Neural cell (in vitro differentiated cells): Measurements from ENCODE around the gene EIF2AK2. TPM values are rescaled to one million over a fixed set of nuclear protein-coding genes. Genes with fewer than 3 reads are reported as not detected.

Source experiments
- H2AFZ ChIP-seq: fragments of 200-600, 300-800 bp; sonication (generic), shearing (Covaris generic); 2 replicates; pipeline ENCODE4 v1.6.0; 2014; ENCODE audit warnings: low read depth, mild to moderate bottlenecking, antibody characterized with exemption, low read length, moderate library complexity
- H3F3A ChIP-seq: fragments of 200-600 bp; shearing (Covaris generic); 2 replicates; pipeline ENCODE4 v1.6.1; 2016; ENCODE audit warnings: mild to moderate bottlenecking, moderate library complexity, mixed read lengths, antibody characterized with exemption, low read length; ENCODE audit not compliant: insufficient read depth, poor library complexity, severe bottlenecking
- H3K27ac ChIP-seq: fragments of 200-600, 300-800 bp; sonication (generic), shearing (Covaris generic); 2 replicates; pipeline ENCODE4 v1.5.1; 2014; ENCODE audit warnings: mild to moderate bottlenecking, low read length, moderate library complexity
- H3K27me3 ChIP-seq: fragments of 300-800, 200-600 bp; sonication (generic), shearing (Covaris generic); 2 replicates; pipeline ENCODE4 v1.6.0; 2014; ENCODE audit warnings: mild to moderate bottlenecking, low read depth, low read length, moderate library complexity; ENCODE audit not compliant: insufficient read depth
- H3K36me3 ChIP-seq: fragments of 300-800, 200-600 bp; sonication (generic), shearing (Covaris generic); 2 replicates; pipeline ENCODE4 v1.5.1; 2014; ENCODE audit warnings: mild to moderate bottlenecking, antibody characterized with exemption, low read length, moderate library complexity; ENCODE audit not compliant: insufficient read depth
- H3K4me2 ChIP-seq: fragments of 300-800, 200-600 bp; sonication (generic), shearing (Covaris generic); 2 replicates; pipeline ENCODE4 v1.6.0; 2014; ENCODE audit warnings: mild to moderate bottlenecking, low read length
- H3K4me3 ChIP-seq: fragments of 300-800, 200-600 bp; sonication (generic), shearing (Covaris generic); 2 replicates; pipeline ENCODE4 v1.5.1; 2014; ENCODE audit warnings: mild to moderate bottlenecking, low read length, moderate library complexity
- H3K79me2 ChIP-seq: fragments of 200-600 bp; shearing (Covaris generic); replicated peaks from 2 replicates; pipeline ENCODE4 v1.6.0; 2014; ENCODE audit warnings: mild to moderate bottlenecking, low read length, moderate library complexity; ENCODE audit not compliant: insufficient read depth
- H3K9ac ChIP-seq: fragments of 300-800, 200-600 bp; sonication (generic), shearing (Covaris generic); 2 replicates; pipeline ENCODE4 v1.6.1; 2016; ENCODE audit warnings: mild to moderate bottlenecking, low read length, mixed read lengths
- H3K9me2 ChIP-seq: fragments of 200-600 bp; shearing (Covaris generic); 2 replicates; pipeline ENCODE4 v1.6.1; 2016; ENCODE audit warnings: mild to moderate bottlenecking, low read length, mixed read lengths; ENCODE audit not compliant: insufficient read depth
- H3K9me3 ChIP-seq: fragments of 200-600, 300-800 bp; sonication (generic), shearing (Covaris generic); 2 replicates; pipeline ENCODE4 v1.6.1; 2016; ENCODE audit warnings: mild to moderate bottlenecking, mixed run types, low read length, moderate library complexity, mixed read lengths
- H4K20me1 ChIP-seq: fragments of 200-600 bp; shearing (Covaris generic); 2 replicates; pipeline ENCODE4 v1.6.1; 2016; ENCODE audit warnings: mild to moderate bottlenecking, mixed run types; ENCODE audit not compliant: insufficient read depth
- CTCF ChIP-seq: fragments of 450-650 bp; IDR thresholded peaks from 2 replicates; pipeline ENCODE4 v1.5.1; 2014; ENCODE audit warnings: antibody characterized with exemption, mild to moderate bottlenecking, moderate library complexity; ENCODE audit not compliant: poor library complexity, severe bottlenecking
- EP300 ChIP-seq: fragments of 450-650 bp; conservative IDR thresholded peaks from 2 replicates; pipeline ENCODE4 v1.6.1; 2014; ENCODE audit warnings: antibody characterized with exemption, mild to moderate bottlenecking, moderate library complexity; ENCODE audit not compliant: poor library complexity, severe bottlenecking
- EZH2 ChIP-seq: fragments of 200-600, 300-800 bp; shearing (Covaris generic), sonication (generic); IDR thresholded peaks from 2 replicates; pipeline ENCODE4 v1.6.1; 2014; ENCODE audit warnings: antibody characterized with exemption, low read length, borderline replicate concordance, mild to moderate bottlenecking; ENCODE audit not compliant: insufficient read depth, poor library complexity, severe bottlenecking
- MXI1 ChIP-seq: fragments of 450-650 bp; conservative IDR thresholded peaks from 2 replicates; pipeline ENCODE4 v1.6.1; 2014; ENCODE audit warnings: antibody characterized with exemption, mild to moderate bottlenecking; ENCODE audit not compliant: poor library complexity, severe bottlenecking
- POLR2AphosphoS5 ChIP-seq: IDR thresholded peaks from 2 replicates; pipeline ENCODE4 v1.6.1; 2012
- RAD21 ChIP-seq: fragments of 450-650 bp; conservative IDR thresholded peaks from 2 replicates; pipeline ENCODE4 v1.6.1; 2014; ENCODE audit warnings: antibody characterized with exemption, mild to moderate bottlenecking, moderate library complexity
- REST ChIP-seq: IDR thresholded peaks from 2 replicates; pipeline ENCODE4 v1.6.1; 2012; ENCODE audit warnings: borderline replicate concordance
- SMC3 ChIP-seq: fragments of 450-650 bp; conservative IDR thresholded peaks from 2 replicates; pipeline ENCODE4 v1.6.1; 2014; ENCODE audit warnings: antibody characterized with exemption, mild to moderate bottlenecking, moderate library complexity; ENCODE audit not compliant: poor library complexity
- TAF1 ChIP-seq: IDR thresholded peaks from 2 replicates; pipeline ENCODE4 v1.6.1; 2012; ENCODE audit warnings: low read depth
- polyA plus RNA-seq: library from polyadenylated mRNA; depleted of rRNA; stranded (reverse); fragments of >200 nt; gene quantifications from 2 replicates; pipeline ENCODE4 v1.2.3, GENCODE V29; 2014

The EIF2AK2 gene
- polyA plus RNA-seq, 1 donor from 2014 or later, result 2.5 TPM

GRCh38 chr2:37080689-37081088 lies 76.1 kb downstream of the EIF2AK2 start:
- Histone ChIP-seq H4K20me1 (no peaks in the 10 kb centered on the region), H3K27ac (no peak overlapping the region), H3F3A (no peaks in the 10 kb centered on the region), H3K9me2 (no peaks in the 10 kb centered on the region), H3K36me3 (no peaks in the 10 kb centered on the region), H2AFZ (no peak overlapping the region), H3K4me2 (no peak overlapping the region), H3K9ac (no peak overlapping the region), H3K27me3 (no peaks in the 10 kb centered on the region), H3K79me2 (peaks cover 15% of the 10 kb centered on the region), H3K4me3 (no peak overlapping the region), H3K9me3 (no peaks in the 10 kb centered on the region)
- no peak for TF ChIP-seq CTCF
- TF ChIP-seq EZH2, result no peak

GRCh38 chr2:37080266-37080665 lies 76.5 kb downstream of the EIF2AK2 start:
- Histone ChIP-seq H3K9ac (no peak overlapping the region), H3F3A (no peaks in the 10 kb centered on the region), H3K9me3 (no peaks in the 10 kb centered on the region), H3K27me3 (no peaks in the 10 kb centered on the region), H3K79me2 (peaks cover 13% of the 10 kb centered on the region), H3K9me2 (no peaks in the 10 kb centered on the region), H2AFZ (no peak overlapping the region), H3K4me2 (no peak overlapping the region), H3K36me3 (peaks cover 3% of the 10 kb centered on the region), H3K27ac (no peak overlapping the region), H3K4me3 (no peak overlapping the region), H4K20me1 (no peaks in the 10 kb centered on the region)
- TF ChIP-seq POLR2AphosphoS5, result no peak
- TF ChIP-seq MXI1, result no peak
- no peak for TF ChIP-seq RAD21
- TF ChIP-seq EZH2, result no peak
- TF ChIP-seq REST, result no peak
- no peak for TF ChIP-seq EP300
- TF ChIP-seq SMC3, result no peak
- no peak for TF ChIP-seq CTCF
- TF ChIP-seq TAF1, result no peak
